Stimulated activated CD4-positive, alpha-beta T cell treated with anti-CD3 and anti-CD28 coated beads, Interleukin-4, amount 100 ng/mL, for 1 hour (primary cell): ENCODE results near the gene TEX14.
"Not testable (repeated sequence)": the region's sequence is repeated elsewhere in the genome, so short reads cannot be mapped to it uniquely, and the experiment has no call there.

ENCODE experiments used
- DNase-seq: peaks from one replicate; pipeline ENCODE4 v3.0.0-alpha.2; 2020

TEX14 gene

GRCh38 chr17:58556833-58557250, 135.0 kb downstream of the TEX14 start:
- no peak for DNase-seq

- not testable (repeated sequence) for DNase-seq
Observed at GRCh38 chr17:58555109-58555508, 136.7 kb downstream of the TEX14 start.

- DNase-seq: no peak
Observed at GRCh38 chr17:58541249-58541648, 150.6 kb downstream of the TEX14 start.

- no peak for DNase-seq
Observed at GRCh38 chr17:58539698-58540097, 152.1 kb downstream of the TEX14 start.

GRCh38 chr17:58538811-58539409, 152.9 kb downstream of the TEX14 start:
- DNase-seq: no peak

- DNase-seq: no peak
Observed at GRCh38 chr17:58537266-58537665, 154.6 kb downstream of the TEX14 start.

- DNase-seq: no peak
Observed at GRCh38 chr17:58536542-58536941, 155.3 kb downstream of the TEX14 start.

- DNase-seq: no peak
Observed at GRCh38 chr17:58535431-58535830, 156.4 kb downstream of the TEX14 start.

GRCh38 chr17:58534901-58535421, 156.9 kb downstream of the TEX14 start:
- DNase-seq: no peak

- DNase-seq: no peak
Observed at GRCh38 chr17:58534331-58534730, 157.5 kb downstream of the TEX14 start.

- DNase-seq: no peak
Observed at GRCh38 chr17:58533616-58534188, 158.1 kb downstream of the TEX14 start.

GRCh38 chr17:58532555-58532951, 159.3 kb downstream of the TEX14 start:
- no peak for DNase-seq

- DNase-seq: peak; percentile 67
Observed at GRCh38 chr17:58531661-58532554, 159.9 kb downstream of the TEX14 start.

GRCh38 chr17:58531122-58531521, 160.7 kb downstream of the TEX14 start:
- no peak for DNase-seq

- no peak for DNase-seq
Observed at GRCh38 chr17:58530655-58531054, 161.2 kb downstream of the TEX14 start.

GRCh38 chr17:58529275-58529674, 162.6 kb downstream of the TEX14 start:
- DNase-seq: no peak

GRCh38 chr17:58528443-58528842, 163.4 kb downstream of the TEX14 start:
- DNase-seq: no peak

GRCh38 chr17:58527949-58528348, 163.9 kb downstream of the TEX14 start:
- no peak for DNase-seq

- DNase-seq: no peak
Observed at GRCh38 chr17:58527306-58527705, 164.5 kb downstream of the TEX14 start.

GRCh38 chr17:58525239-58525638, 166.6 kb downstream of the TEX14 start:
- no peak for DNase-seq

GRCh38 chr17:58521680-58522079, 170.2 kb downstream of the TEX14 start:
- no peak for DNase-seq

GRCh38 chr17:58520843-58521430, 170.9 kb downstream of the TEX14 start:
- DNase-seq: no peak

GRCh38 chr17:58517928-58518609, 173.8 kb downstream of the TEX14 start:
- peak; percentile 98 for DNase-seq
